BJ (cell line): ENCODE results near the gene ROR1. TPM values are rescaled to one million over a fixed set of nuclear protein-coding genes. Genes with fewer than 3 reads are reported as not detected.
A peak's percentile ranks its signal among the peaks of the same experiment; 100 is the strongest.

Source experiments
- CTCF ChIA-PET: fragments of 350-600 bp; formaldehyde crosslinking; extraction: SDS; loops from one replicate; lab custom pipeline; 2021; ENCODE audit warnings: antibody characterized with exemption, inconsistent platforms; lab: Yijun Ruan, JAX
- POLR2A ChIA-PET: fragments of 300-600 bp; sonication (Branson Sonifier 250); formaldehyde crosslinking; extraction: SDS; loops from one replicate; lab custom pipeline; 2021; ENCODE audit warnings: antibody characterized with exemption; lab: Charles Lee
- DNase-seq: peaks from one replicate; pipeline ENCODE4 v3.0.0-alpha.2; 2011; ENCODE audit warnings: low read depth
- H3K27me3 ChIP-seq: 2 replicates; pipeline ENCODE4 v1.6.0; 2011; ENCODE audit warnings: low read length; ENCODE audit not compliant: control insufficient read depth, insufficient read depth
- H3K36me3 ChIP-seq: 2 replicates; pipeline ENCODE4 v1.5.1; 2011; ENCODE audit warnings: low read length; ENCODE audit not compliant: control insufficient read depth, insufficient read depth
- H3K4me3 ChIP-seq: 2 replicates; pipeline ENCODE4 v1.5.1; 2011; ENCODE audit warnings: low read depth, mild to moderate bottlenecking, control low read depth, low read length
- CTCF ChIP-seq: IDR thresholded peaks from 2 replicates; pipeline ENCODE4 v1.5.1; 2011; ENCODE audit warnings: low read depth, mild to moderate bottlenecking, control low read depth, inconsistent platforms, low read length, moderate library complexity; ENCODE audit not compliant: insufficient read depth
- polyA plus RNA-seq: library from polyadenylated mRNA; depleted of rRNA; stranded (reverse); fragments of >200 nt; gene quantifications from 2 replicates; pipeline ENCODE4 v1.2.3, GENCODE V29; 2011

Gene ROR1
- polyA plus RNA-seq, 1 experiment, result 4.6 TPM

- no peak for DNase-seq
- no peak overlapping the region for H3K4me3 ChIP-seq
- ChIA-PET POLR2A (no interaction called here), CTCF (interaction anchor here (1.5 to 1.8 kb wide), 2 partner anchors 94 to 203 kb away, joined by 3 to 6 read pairs; no protein-coding TSS in a partner anchor)
- no peaks in the 10 kb centered on the region for H3K36me3 ChIP-seq
- TF ChIP-seq CTCF, result no peak
- no peaks in the 10 kb centered on the region for H3K27me3 ChIP-seq
Measured at GRCh38 chr1:64043288-64043687, 269.5 kb downstream of the ROR1 start.

GRCh38 chr1:64043976-64044375, 270.2 kb downstream of the ROR1 start:
- CTCF ChIA-PET, result interaction anchor here (0.6 to 0.9 kb wide), 2 partner anchors 8 to 17 kb away, joined by 3 to 4 read pairs; no protein-coding TSS in a partner anchor
- no peak overlapping the region for H3K4me3 ChIP-seq
- DNase-seq, result peak; percentile 27
- H3K27me3 ChIP-seq, result no peaks in the 10 kb centered on the region
- POLR2A ChIA-PET, result no interaction called here
- H3K36me3 ChIP-seq, result no peaks in the 10 kb centered on the region
- no peak for TF ChIP-seq CTCF

GRCh38 chr1:64046243-64046642, 272.4 kb downstream of the ROR1 start:
- H3K4me3 ChIP-seq, result no peak overlapping the region
- TF ChIP-seq CTCF, result no peak
- no peaks in the 10 kb centered on the region for H3K27me3 ChIP-seq
- no peaks in the 10 kb centered on the region for H3K36me3 ChIP-seq
- ChIA-PET POLR2A (no interaction called here), CTCF (no interaction called here)
- no peak for DNase-seq

DNA sequence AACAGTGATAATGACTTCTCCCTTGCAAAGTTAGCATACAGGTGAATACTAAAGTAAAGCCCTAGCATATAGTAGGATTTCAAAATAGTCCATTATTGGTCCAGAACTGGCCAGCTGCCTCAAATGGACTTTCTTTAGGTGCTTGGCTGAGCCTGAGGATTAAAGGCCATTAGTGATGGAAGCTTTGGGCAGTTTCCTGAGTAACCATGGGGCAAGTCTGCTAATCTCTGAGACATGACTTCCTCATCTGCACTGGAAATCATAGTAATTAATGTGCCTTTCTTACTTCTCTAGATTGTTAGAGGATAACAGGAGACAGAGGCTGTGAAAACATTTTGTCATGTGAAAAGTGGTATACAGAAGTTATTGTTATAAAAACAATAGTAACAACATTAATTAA, 273.1 kb downstream of the ROR1 start:
- no peaks in the 10 kb centered on the region for H3K36me3 ChIP-seq
- ChIA-PET CTCF (no interaction called here), POLR2A (no interaction called here)
- no peak for TF ChIP-seq CTCF
- no peaks in the 10 kb centered on the region for H3K27me3 ChIP-seq
- no peak overlapping the region for H3K4me3 ChIP-seq
- no peak for DNase-seq

DNA sequence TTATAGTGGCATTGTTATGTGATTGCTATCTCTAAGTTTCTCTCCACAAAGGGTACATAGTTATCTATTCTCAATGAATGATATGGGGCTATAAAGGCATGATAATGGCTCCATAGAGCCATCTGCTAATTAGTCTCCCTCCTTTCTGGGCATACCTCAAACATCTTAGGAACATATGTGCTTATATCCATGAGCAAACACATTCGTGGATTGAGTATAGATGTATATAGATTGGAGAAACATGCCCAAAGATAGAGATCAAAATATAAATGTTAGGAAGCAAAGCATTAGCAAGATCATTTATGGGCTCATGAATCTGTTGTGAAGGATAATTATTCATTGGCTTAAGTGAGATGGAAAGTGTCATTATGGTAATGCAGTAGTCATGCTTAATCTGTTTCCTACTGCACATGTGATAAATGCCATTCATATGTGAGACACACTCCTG, 273.8 kb downstream of the ROR1 start:
- H3K27me3 ChIP-seq, result no peaks in the 10 kb centered on the region
- no peak for DNase-seq
- TF ChIP-seq CTCF, result no peak
- H3K4me3 ChIP-seq, result no peak overlapping the region
- no peaks in the 10 kb centered on the region for H3K36me3 ChIP-seq
- CTCF ChIA-PET, result no interaction called here
- POLR2A ChIA-PET, result no interaction called here
